Loucy (cell line): ENCODE results near the gene CEP97.
"Not testable (repeated sequence)": the region's sequence is repeated elsewhere in the genome, so short reads cannot be mapped to it uniquely, and the experiment has no call there.

Experiments
- H2AFZ ChIP-seq: fragments of 200-600 bp; sonication (generic); 2 replicates; pipeline ENCODE4 v1.6.0; 2016; ENCODE audit warnings: antibody characterized with exemption, mild to moderate bottlenecking, low read length, moderate library complexity
- H3F3A ChIP-seq: fragments of 200-600 bp; 2 replicates; pipeline ENCODE4 v1.6.0; 2016; ENCODE audit warnings: antibody characterized with exemption, low read depth, mild to moderate bottlenecking
- H3K27me3 ChIP-seq: fragments of 200-600 bp; sonication (generic); 2 replicates; pipeline ENCODE4 v1.6.1; 2014; ENCODE audit warnings: low read length, mild to moderate bottlenecking; ENCODE audit not compliant: insufficient read depth, poor library complexity, severe bottlenecking
- H3K36me3 ChIP-seq: fragments of 200-600 bp; sonication (generic); 2 replicates; pipeline ENCODE4 v1.6.1; 2016; ENCODE audit warnings: low read length; ENCODE audit not compliant: insufficient read depth
- H3K4me1 ChIP-seq: fragments of 200-600 bp; sonication (generic); 2 replicates; pipeline ENCODE4 v1.5.1; 2014; ENCODE audit warnings: low read length, mild to moderate bottlenecking; ENCODE audit not compliant: insufficient read depth, poor library complexity, severe bottlenecking
- H3K4me2 ChIP-seq: fragments of 200-600 bp; sonication (generic); 2 replicates; pipeline ENCODE4 v1.6.0; 2014; ENCODE audit warnings: antibody characterized with exemption, low read length, low read depth, mild to moderate bottlenecking; ENCODE audit not compliant: poor library complexity, severe bottlenecking
- H3K4me3 ChIP-seq: fragments of 200-600 bp; sonication (generic); 2 replicates; pipeline ENCODE4 v1.5.1; 2014; ENCODE audit warnings: low read length, mild to moderate bottlenecking, mixed read lengths; ENCODE audit not compliant: poor library complexity, severe bottlenecking
- H3K79me2 ChIP-seq: fragments of 200-600 bp; sonication (generic); 2 replicates; pipeline ENCODE4 v1.6.1; 2014; ENCODE audit warnings: low read length; ENCODE audit not compliant: insufficient read depth
- H3K9ac ChIP-seq: fragments of 200-600 bp; sonication (generic); 2 replicates; pipeline ENCODE4 v1.6.0; 2014; ENCODE audit warnings: mild to moderate bottlenecking, low read depth, low read length, moderate library complexity; ENCODE audit not compliant: poor library complexity, severe bottlenecking
- H3K9me2 ChIP-seq: fragments of 200-600 bp; sonication (generic); replicated peaks from 2 replicates; pipeline ENCODE4 v1.6.1; 2016; ENCODE audit warnings: low read depth, low read length, mixed read lengths
- H3K9me3 ChIP-seq: fragments of 200-600 bp; sonication (generic); 2 replicates; pipeline ENCODE4 v1.6.1; 2014; ENCODE audit warnings: mild to moderate bottlenecking, antibody characterized with exemption, low read length, low read depth; ENCODE audit not compliant: insufficient read depth
- H4K20me1 ChIP-seq: fragments of 200-600 bp; sonication (generic); 2 replicates; pipeline ENCODE4 v1.6.0; 2014; ENCODE audit warnings: antibody characterized with exemption, low read length, mild to moderate bottlenecking; ENCODE audit not compliant: insufficient read depth, poor library complexity, severe bottlenecking
- CTCF ChIP-seq: fragments of 200-600 bp; sonication (generic); conservative IDR thresholded peaks from 2 replicates; pipeline ENCODE4 v1.5.1; 2014; ENCODE audit warnings: mild to moderate bottlenecking, antibody characterized with exemption, low read length
- EZH2phosphoT487 ChIP-seq: fragments of 200-600 bp; IDR thresholded peaks from 2 replicates; pipeline ENCODE4 v1.6.1; 2018; ENCODE audit warnings: antibody characterized with exemption, mild to moderate bottlenecking, moderate library complexity, borderline replicate concordance

CEP97 gene

GRCh38 chr3:101701696-101702634 lies 22.4 kb upstream of the CEP97 start:
- no peak overlapping the region for H3K4me3 ChIP-seq
- no peaks in the 10 kb centered on the region for H3K9me3 ChIP-seq
- H3K9ac ChIP-seq = no peak overlapping the region
- TF ChIP-seq CTCF (no peak), EZH2phosphoT487 (no peak)
- H4K20me1 ChIP-seq = no peaks in the 10 kb centered on the region
- H3F3A ChIP-seq = no peaks in the 10 kb centered on the region
- no peaks in the 10 kb centered on the region for H3K36me3 ChIP-seq
- H3K4me1 ChIP-seq = no peaks in the 10 kb centered on the region
- H3K4me2 ChIP-seq = no peak overlapping the region
- no peaks in the 10 kb centered on the region for H3K27me3 ChIP-seq
- no peaks in the 10 kb centered on the region for H3K79me2 ChIP-seq
- H3K9me2 ChIP-seq = no peaks in the 10 kb centered on the region
- no peak overlapping the region for H2AFZ ChIP-seq

- Histone ChIP-seq H3F3A (no peaks in the 10 kb centered on the region), H3K36me3 (no peaks in the 10 kb centered on the region), H3K27me3 (no peaks in the 10 kb centered on the region), H3K9me3 (no peaks in the 10 kb centered on the region), H3K9ac (no peak overlapping the region), H3K4me1 (no peaks in the 10 kb centered on the region), H4K20me1 (no peaks in the 10 kb centered on the region), H3K4me2 (no peak overlapping the region), H3K4me3 (no peak overlapping the region), H3K79me2 (no peaks in the 10 kb centered on the region), H2AFZ (no peak overlapping the region), H3K9me2 (no peaks in the 10 kb centered on the region)
- TF ChIP-seq CTCF (no peak), EZH2phosphoT487 (no peak)
These were observed 21.7 kb upstream of the CEP97 start for GRCh38 chr3:101702726-101703125.

GRCh38 chr3:101703169-101703568 lies 21.2 kb upstream of the CEP97 start:
- no peak overlapping the region for H3K4me2 ChIP-seq
- no peak for TF ChIP-seq CTCF
- no peak for TF ChIP-seq EZH2phosphoT487
- H3F3A ChIP-seq = no peaks in the 10 kb centered on the region
- no peaks in the 10 kb centered on the region for H3K4me1 ChIP-seq
- no peak overlapping the region; the same call in 1 of the 2 replicates for H2AFZ ChIP-seq
- H3K79me2 ChIP-seq = no peaks in the 10 kb centered on the region
- H4K20me1 ChIP-seq = no peaks in the 10 kb centered on the region
- no peaks in the 10 kb centered on the region for H3K27me3 ChIP-seq
- no peak overlapping the region for H3K4me3 ChIP-seq
- H3K9me3 ChIP-seq = no peaks in the 10 kb centered on the region
- no peak overlapping the region for H3K9ac ChIP-seq
- H3K36me3 ChIP-seq = no peaks in the 10 kb centered on the region
- H3K9me2 ChIP-seq = no peaks in the 10 kb centered on the region

- H3K4me1 ChIP-seq, H3K9ac ChIP-seq, H3F3A ChIP-seq, H3K4me3 ChIP-seq, H2AFZ ChIP-seq, H3K79me2 ChIP-seq, H3K9me3 ChIP-seq, H3K4me2 ChIP-seq, H4K20me1 ChIP-seq, H3K36me3 ChIP-seq, H3K9me2 ChIP-seq, H3K27me3 ChIP-seq: not testable (repeated sequence)
These were observed 19.8 kb upstream of the CEP97 start for GRCh38 chr3:101704639-101705038.
